Keratinocyte (primary cell): ENCODE measurements around the gene LSAMP. TPM values are rescaled to one million over a fixed set of nuclear protein-coding genes. Genes with fewer than 3 reads are reported as not detected.

Experiments
- DNase-seq: peaks from one replicate; pipeline ENCODE4 v3.0.0-alpha.2; 2011; ENCODE audit warnings: low read depth, missing footprints, low spot score
- FAIRE-seq: peaks from 2 replicates; lab custom pipeline; 2011; peaks lifted over from hg19 to GRCh38; lab: Jason Lieb, UNC
- H2AFZ ChIP-seq: 2 replicates; pipeline ENCODE4 v1.6.0; 2012; ENCODE audit warnings: low read length, control low read depth, inconsistent platforms; ENCODE audit not compliant: control insufficient read depth
- H3K27ac ChIP-seq: 2 replicates; pipeline ENCODE4 v1.5.1; 2011; ENCODE audit warnings: low read length; ENCODE audit not compliant: control insufficient read depth, insufficient read depth
- H3K27me3 ChIP-seq: 3 replicates; pipeline ENCODE4 v1.6.0; 2011; ENCODE audit warnings: low read length; ENCODE audit not compliant: control insufficient read depth, insufficient read depth; ENCODE audit errors: extremely low read depth
- H3K36me3 ChIP-seq, 2 experiments: 2 replicates in 1 of 2; 3 replicates in 1 of 2; pipeline ENCODE4 v1.5.1; 2011; ENCODE audit warnings: low read length in 2 of 2, mild to moderate bottlenecking in 1 of 2; ENCODE audit not compliant: control insufficient read depth in 2 of 2, insufficient read depth in 2 of 2; ENCODE audit errors: extremely low read depth in 1 of 2
- H3K4me1 ChIP-seq: 3 replicates; pipeline ENCODE4 v1.5.1; 2011; ENCODE audit warnings: low read length; ENCODE audit not compliant: control insufficient read depth, insufficient read depth; ENCODE audit errors: extremely low read depth
- H3K4me2 ChIP-seq: 3 replicates; pipeline ENCODE4 v1.6.0; 2011; ENCODE audit warnings: low read depth, low read length; ENCODE audit not compliant: control insufficient read depth, insufficient read depth; ENCODE audit errors: extremely low read depth
- H3K4me3 ChIP-seq, 3 experiments: fragments of 200-600 bp in 1 of 3; sonication (generic) in 1 of 3; 2 replicates in 2 of 3; 3 replicates in 1 of 3; pipeline ENCODE4 v1.5.1; 2011 to 2016; ENCODE audit warnings: low read length in 3 of 3, mild to moderate bottlenecking in 3 of 3, control low read depth in 2 of 3, inconsistent platforms in 1 of 3, low read depth in 1 of 3, mixed read lengths in 1 of 3, mixed run types in 1 of 3, moderate library complexity in 1 of 3; ENCODE audit not compliant: control insufficient read depth in 2 of 3, insufficient read depth in 2 of 3; ENCODE audit errors: extremely low read depth in 1 of 3
- H3K79me2 ChIP-seq: 2 replicates; pipeline ENCODE4 v1.6.0; 2012; ENCODE audit warnings: low read length; ENCODE audit not compliant: control insufficient read depth, insufficient read depth
- H3K9ac ChIP-seq: 3 replicates; pipeline ENCODE4 v1.6.0; 2011; ENCODE audit warnings: low read length; ENCODE audit not compliant: control insufficient read depth, insufficient read depth; ENCODE audit errors: extremely low read depth
- H3K9me1 ChIP-seq: 3 replicates; pipeline ENCODE4 v1.6.0; 2011; ENCODE audit warnings: low read length; ENCODE audit not compliant: control insufficient read depth, insufficient read depth; ENCODE audit errors: extremely low read depth
- H3K9me3 ChIP-seq: 2 replicates; pipeline ENCODE4 v1.5.1; 2012; ENCODE audit warnings: low read depth, low read length; ENCODE audit not compliant: control insufficient read depth
- H4K20me1 ChIP-seq: 3 replicates; pipeline ENCODE4 v1.6.0; 2011; ENCODE audit warnings: low read length; ENCODE audit not compliant: control insufficient read depth, insufficient read depth; ENCODE audit errors: extremely low read depth
- CTCF ChIP-seq, 3 experiments: IDR thresholded peaks in 1 of 3; conservative IDR thresholded peaks in 1 of 3; optimal IDR thresholded peaks in 1 of 3; 2 replicates in 2 of 3; 3 replicates in 1 of 3; pipeline versions ENCODE3 to v1.5.1; 2011; ENCODE audit warnings: low read length in 3 of 3, mild to moderate bottlenecking in 3 of 3, moderate library complexity in 2 of 3, control low read depth in 1 of 3, inconsistent platforms in 1 of 3; ENCODE audit not compliant: insufficient read depth in 2 of 3; ENCODE audit errors: extremely low read depth in 1 of 3
- EZH2 ChIP-seq: IDR thresholded peaks from one replicate; pipeline ENCODE4 v1.6.1; 2012; ENCODE audit warnings: inconsistent platforms, mild to moderate bottlenecking, low read length, moderate library complexity
- dilution Hi-C: fragments of 300-500 bp; cut with MboI; formaldehyde crosslinking; loops from one replicate; pipeline ENCODE4 v1.7.0; 2020; ENCODE audit warnings: low sequenced_read_pairs; ENCODE audit not compliant: extremely low pct_ligation_motif_present
- polyA plus RNA-seq, 5 experiments: library from polyadenylated mRNA; depleted of rRNA in 3 of 5; stranded (reverse) in 3 of 5; stranded (forward) in 1 of 5; unstranded in 1 of 5; fragments of >200 nt; gene quantifications; 1 replicate in 1 of 5; 2 replicates in 3 of 5; 3 replicates in 1 of 5; pipeline versions ENCODE4 v1.2.1 to v1.2.3, GENCODE V29; 2011 to 2012; ENCODE audit warnings: missing spikeins in 2 of 5, low read depth in 1 of 5, low replicate concordance in 1 of 5

Gene LSAMP
- polyA plus RNA-seq, 1 donor (not counting 4 experiments of a cell fraction or from before 2014, with no cell fraction given), result 0.12 TPM

GRCh38 chr3:116350119-116350733, 95.1 kb downstream of the LSAMP start:
- dilution Hi-C loops, result no loop called here
- H4K20me1 ChIP-seq, result no peaks in the 10 kb centered on the region
- no peaks in the 10 kb centered on the region for H3K9me3 ChIP-seq
- H3K9me1 ChIP-seq, result no peaks in the 10 kb centered on the region
- H3K79me2 ChIP-seq, result no peaks in the 10 kb centered on the region
- no peak overlapping the region for H3K4me3 ChIP-seq
- H3K9ac ChIP-seq, result no peak overlapping the region
- no peak overlapping the region for H3K27ac ChIP-seq
- TF ChIP-seq CTCF (optimal IDR thresholded peaks at IDR 0.05 in 1 of 3, IDR thresholded peaks at IDR 0.05 in 1 of 3, conservative IDR thresholded peaks at IDR 0.05 in 1 of 3; ENCODE audit: extremely low read depth in 1 of 3, insufficient read depth in 2 of 3, low read length in 3 of 3), result no peak
- TF ChIP-seq EZH2, result no peak
- H3K27me3 ChIP-seq, result no peaks in the 10 kb centered on the region
- no peak overlapping the region for H2AFZ ChIP-seq
- DNase-seq, result no peak
- FAIRE-seq, result no peak
- no peaks in the 10 kb centered on the region for H3K4me1 ChIP-seq
- no peak overlapping the region for H3K4me2 ChIP-seq
- H3K36me3 ChIP-seq, result no peaks in the 10 kb centered on the region

GRCh38 chr3:116348216-116348615, 97.1 kb downstream of the LSAMP start:
- dilution Hi-C loops, result no loop called here
- H3K4me3 ChIP-seq, result no peak overlapping the region
- TF ChIP-seq CTCF (optimal IDR thresholded peaks at IDR 0.05 in 1 of 3, IDR thresholded peaks at IDR 0.05 in 1 of 3, conservative IDR thresholded peaks at IDR 0.05 in 1 of 3; ENCODE audit: extremely low read depth in 1 of 3, insufficient read depth in 2 of 3, low read length in 3 of 3) (no peak), EZH2 (no peak)
- H3K9me3 ChIP-seq, result no peaks in the 10 kb centered on the region
- H3K27me3 ChIP-seq, result no peaks in the 10 kb centered on the region
- no peaks in the 10 kb centered on the region for H3K79me2 ChIP-seq
- H3K36me3 ChIP-seq, result no peaks in the 10 kb centered on the region
- no peaks in the 10 kb centered on the region for H3K4me1 ChIP-seq
- no peak overlapping the region for H3K27ac ChIP-seq
- H3K9me1 ChIP-seq, result no peaks in the 10 kb centered on the region
- no peak overlapping the region for H3K9ac ChIP-seq
- DNase-seq, result no peak
- H3K4me2 ChIP-seq, result no peak overlapping the region
- H2AFZ ChIP-seq, result no peak overlapping the region
- H4K20me1 ChIP-seq, result no peaks in the 10 kb centered on the region
- FAIRE-seq, result no peak
